GM20000 (cell line): ENCODE measurements around the gene TRIM37.

Experiments used
- DNase-seq: peaks from one replicate; pipeline ENCODE4 v3.0.0; 2012; ENCODE audit warnings: low spot score
- TF ChIP-seq, protein P1 (sequence below): IDR thresholded peaks from 2 replicates; pipeline ENCODE4 v1.5.1; 2012; ENCODE audit warnings: mild to moderate bottlenecking, control low read depth; ENCODE audit errors: extremely low read depth, missing control alignments

TRIM37 gene

DNA sequence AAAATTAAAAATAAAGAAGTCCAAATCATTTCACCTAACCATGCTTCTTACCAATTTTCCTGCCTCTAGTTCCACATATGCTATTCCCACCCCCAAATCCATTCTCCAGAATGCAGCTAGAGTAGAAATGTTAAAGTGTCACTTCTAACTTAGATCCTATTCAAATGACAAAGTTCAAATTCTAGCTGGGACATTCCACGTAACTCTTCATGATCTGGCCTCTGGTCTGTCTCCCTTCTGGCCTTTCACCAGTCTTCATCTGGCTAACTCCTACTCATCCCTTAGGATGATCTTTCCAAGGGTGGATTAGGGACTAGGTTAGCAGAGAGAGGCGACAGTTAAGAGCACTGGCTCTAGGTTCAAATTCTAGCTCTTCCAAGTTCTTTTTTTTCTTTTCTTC lies 97.9 kb downstream of the TRIM37 start:
- TF ChIP-seq, protein P1, sequence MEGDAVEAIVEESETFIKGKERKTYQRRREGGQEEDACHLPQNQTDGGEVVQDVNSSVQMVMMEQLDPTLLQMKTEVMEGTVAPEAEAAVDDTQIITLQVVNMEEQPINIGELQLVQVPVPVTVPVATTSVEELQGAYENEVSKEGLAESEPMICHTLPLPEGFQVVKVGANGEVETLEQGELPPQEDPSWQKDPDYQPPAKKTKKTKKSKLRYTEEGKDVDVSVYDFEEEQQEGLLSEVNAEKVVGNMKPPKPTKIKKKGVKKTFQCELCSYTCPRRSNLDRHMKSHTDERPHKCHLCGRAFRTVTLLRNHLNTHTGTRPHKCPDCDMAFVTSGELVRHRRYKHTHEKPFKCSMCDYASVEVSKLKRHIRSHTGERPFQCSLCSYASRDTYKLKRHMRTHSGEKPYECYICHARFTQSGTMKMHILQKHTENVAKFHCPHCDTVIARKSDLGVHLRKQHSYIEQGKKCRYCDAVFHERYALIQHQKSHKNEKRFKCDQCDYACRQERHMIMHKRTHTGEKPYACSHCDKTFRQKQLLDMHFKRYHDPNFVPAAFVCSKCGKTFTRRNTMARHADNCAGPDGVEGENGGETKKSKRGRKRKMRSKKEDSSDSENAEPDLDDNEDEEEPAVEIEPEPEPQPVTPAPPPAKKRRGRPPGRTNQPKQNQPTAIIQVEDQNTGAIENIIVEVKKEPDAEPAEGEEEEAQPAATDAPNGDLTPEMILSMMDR, result no peak
- no peak for DNase-seq

DNA sequence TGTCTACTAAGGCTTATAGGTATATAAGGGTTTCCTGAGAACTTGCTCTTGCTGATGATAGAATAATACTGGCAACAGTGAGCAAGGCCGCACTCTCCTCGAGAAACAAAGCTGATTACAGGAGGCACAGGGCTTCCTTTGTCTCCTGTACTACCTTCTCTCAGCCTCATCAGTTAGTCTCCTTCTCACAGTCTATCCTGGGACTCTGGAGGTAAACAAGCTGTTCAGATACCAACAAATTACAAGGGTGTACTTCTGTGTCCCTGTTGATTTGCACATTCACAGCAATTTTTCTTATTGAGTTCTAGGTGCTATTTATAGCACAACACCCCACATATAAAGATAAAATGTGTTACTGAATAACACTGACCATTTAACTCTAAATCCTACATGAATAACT lies 98.7 kb downstream of the TRIM37 start:
- TF ChIP-seq, protein P1, result no peak
- no peak for DNase-seq

DNA sequence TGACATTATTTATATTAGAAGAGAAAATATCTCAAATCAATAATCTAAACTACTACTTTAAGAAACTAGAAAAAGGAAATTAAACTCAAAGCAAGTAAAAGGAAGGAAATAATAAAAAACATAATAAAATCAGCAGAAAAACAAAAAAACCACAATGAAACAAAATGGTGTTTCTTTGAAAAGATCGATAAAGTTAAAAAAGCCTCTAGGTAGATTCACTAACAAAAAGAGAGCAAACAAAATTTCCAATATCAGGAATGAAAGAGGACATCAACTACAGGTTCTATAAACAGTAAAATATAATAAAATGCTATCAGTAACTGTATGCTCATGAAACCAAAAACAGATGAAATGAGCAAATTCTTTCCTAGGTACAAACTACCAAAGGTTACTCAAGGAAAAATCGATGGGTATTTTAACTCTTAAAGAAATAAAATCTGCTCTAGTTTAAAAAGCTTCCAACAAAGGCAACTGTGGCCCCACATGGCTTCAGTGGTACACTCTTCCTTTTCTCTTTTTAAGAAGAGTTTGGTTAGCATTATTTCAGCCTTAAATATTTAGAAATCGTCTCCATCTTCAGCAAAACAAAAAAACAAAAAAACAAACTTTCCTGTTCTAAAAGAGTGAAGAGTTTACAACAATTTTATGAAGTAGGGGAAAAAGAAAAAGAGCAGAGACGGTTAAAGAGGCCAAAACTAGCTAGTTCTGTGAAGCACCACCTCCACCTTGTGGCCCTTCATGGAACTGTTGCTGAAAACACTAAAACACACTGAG lies 102.2 kb downstream of the TRIM37 start:
- TF ChIP-seq, protein P1, result peak; percentile 80
- DNase-seq, result peak; percentile 47

DNA sequence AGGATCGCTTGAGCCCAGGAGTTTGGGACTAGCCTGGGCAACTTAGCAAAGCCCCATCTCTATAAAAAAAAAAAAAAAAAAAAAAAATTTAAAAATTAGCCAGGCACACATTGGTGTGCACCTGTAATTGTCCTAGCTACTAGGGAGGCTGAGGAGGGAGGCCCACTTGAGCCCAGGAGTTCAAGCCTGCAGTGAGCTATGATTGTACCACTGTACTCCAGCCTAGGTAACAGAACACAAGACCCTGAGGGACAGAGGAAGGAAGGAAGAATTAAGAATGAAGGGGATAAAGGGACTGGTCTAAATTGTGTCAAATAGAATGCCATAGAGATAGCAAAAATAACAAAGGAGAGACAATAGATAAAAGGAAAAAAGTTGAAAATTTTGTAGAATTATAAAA lies 102.8 kb downstream of the TRIM37 start:
- TF ChIP-seq, protein P1, result no peak
- DNase-seq, result no peak

DNA sequence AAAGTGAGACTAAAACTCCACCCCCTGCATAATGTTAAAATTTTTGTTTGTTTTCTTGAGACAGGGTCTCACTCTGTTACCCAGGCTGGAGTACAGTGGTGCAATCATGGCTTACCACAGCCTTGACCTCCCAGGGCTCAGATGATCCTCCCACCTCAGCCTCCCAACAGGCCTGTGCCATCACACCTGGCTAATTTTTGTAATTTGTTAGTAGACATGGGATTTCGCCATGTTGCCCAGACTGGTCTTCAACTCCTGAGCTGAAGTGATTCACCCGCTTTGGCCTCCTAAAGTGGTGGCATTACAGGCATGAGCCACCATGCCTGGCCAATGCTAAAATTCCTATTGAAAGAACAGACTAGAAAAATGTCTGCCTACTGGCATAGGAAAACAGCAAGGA lies 103.8 kb downstream of the TRIM37 start:
- DNase-seq, result no peak

DNA sequence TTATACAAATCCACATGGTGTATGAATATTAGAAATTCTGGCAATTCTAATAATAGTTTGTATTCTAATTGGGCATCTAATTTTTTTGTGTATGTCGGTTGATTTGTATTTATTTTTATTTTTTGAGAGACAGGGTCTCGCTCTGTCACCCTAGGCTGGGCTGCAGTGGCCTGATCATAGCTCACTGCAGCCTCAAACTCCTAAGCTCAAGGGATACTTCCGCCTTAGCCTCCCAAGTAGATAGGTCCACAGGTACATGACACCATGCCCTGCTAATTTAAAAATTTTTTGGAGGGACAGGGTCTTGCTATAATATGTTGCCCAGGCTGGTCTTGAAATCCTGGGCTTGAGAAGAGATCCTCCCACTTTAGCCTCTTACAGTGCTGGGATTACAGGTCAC lies 104.6 kb downstream of the TRIM37 start:
- no peak for DNase-seq
- TF ChIP-seq, protein P1, result no peak

More for the DNA sequence above, 103.8 kb downstream of the TRIM37 start:
- TF ChIP-seq, protein P1, result no peak

DNA sequence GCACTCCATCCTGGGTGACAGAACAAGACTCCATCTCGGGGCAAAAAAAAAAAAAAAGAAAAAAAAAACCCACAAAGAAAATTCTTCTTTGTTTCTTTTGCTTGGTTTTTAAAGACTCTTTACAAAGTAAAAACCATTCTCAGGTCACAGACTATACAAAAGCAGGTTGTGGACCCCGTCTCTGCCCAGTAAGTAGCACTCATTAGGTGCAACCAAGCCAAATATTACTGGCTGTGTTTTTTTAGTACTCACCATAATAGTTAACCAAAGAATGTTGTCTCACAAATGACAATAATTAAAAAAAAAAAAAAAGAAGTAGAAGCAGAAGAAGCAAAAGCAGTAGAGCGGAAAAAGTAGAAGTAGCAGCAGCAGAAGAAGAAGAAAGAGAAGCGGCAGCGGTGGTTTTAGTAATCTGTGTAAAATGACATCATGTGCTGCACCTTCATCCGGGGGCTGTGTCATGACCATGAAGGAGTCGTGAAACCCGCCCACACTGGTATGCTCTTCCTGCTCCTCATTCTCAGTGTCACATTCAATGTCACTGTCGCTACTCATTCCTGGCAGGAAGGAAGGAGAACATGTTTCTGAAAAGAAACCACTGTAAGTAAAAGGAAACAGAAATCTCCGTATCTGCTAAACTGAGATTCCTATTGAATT lies 105.4 kb downstream of the TRIM37 start:
- peak; percentile 80 for DNase-seq

More for the DNA sequence above, 105.4 kb downstream of the TRIM37 start:
- TF ChIP-seq, protein P1, result no peak
